T-helper 1 cell treated with Interleukin-12 subunit alpha and Interleukin-12 subunit beta and Interleukin-4 antibody, amounts not matched to agents 30 μg/mL and 1 μg/mL, for 36 hours (primary cell): ENCODE measurements around the gene IKZF5.
A peak's percentile ranks its signal among the peaks of the same experiment; 100 is the strongest.

Experiments
- H3K27ac Mint-ChIP-seq: one replicate; pipeline ENCODE4 v1.8.0; 2021; ENCODE audit warnings: mild to moderate bottlenecking, mixed read lengths
- H3K27me3 Mint-ChIP-seq: one replicate; pipeline ENCODE4 v1.8.0; 2021; ENCODE audit warnings: low read depth, mixed read lengths
- H3K36me3 Mint-ChIP-seq: one replicate; pipeline ENCODE4 v1.8.0; 2021; ENCODE audit warnings: low read depth, mixed read lengths
- H3K4me1 Mint-ChIP-seq: one replicate; pipeline ENCODE4 v1.8.0; 2021; ENCODE audit warnings: low read depth, mixed read lengths
- H3K4me3 Mint-ChIP-seq: one replicate; pipeline ENCODE4 v1.8.0; 2021; ENCODE audit warnings: mild to moderate bottlenecking, moderate library complexity, mixed read lengths
- H3K9me3 Mint-ChIP-seq: one replicate; pipeline ENCODE4 v1.8.0; 2021; ENCODE audit warnings: mixed read lengths

Gene IKZF5

GRCh38 chr10:123024540-123024939 lies 15.9 kb upstream of the IKZF5 start:
- Mint-ChIP-seq H3K27ac (no peak overlapping the region), H3K27me3 (no peaks in the 10 kb centered on the region)

GRCh38 chr10:123021517-123021916 lies 12.9 kb upstream of the IKZF5 start:
- Mint-ChIP-seq H3K4me3 (no peak overlapping the region), H3K27me3 (no peaks in the 10 kb centered on the region), H3K27ac (no peak overlapping the region), H3K36me3 (no peaks in the 10 kb centered on the region), H3K4me1 (peaks cover 8% of the 10 kb centered on the region), H3K9me3 (no peaks in the 10 kb centered on the region)

More at GRCh38 chr10:123024540-123024939, 15.9 kb upstream of the IKZF5 start:
- no peak overlapping the region for H3K4me3 Mint-ChIP-seq
- peaks cover 2% of the 10 kb centered on the region for H3K36me3 Mint-ChIP-seq
- peaks cover 8% of the 10 kb centered on the region for H3K4me1 Mint-ChIP-seq
- no peaks in the 10 kb centered on the region for H3K9me3 Mint-ChIP-seq

- Mint-ChIP-seq H3K4me1 (peaks cover 8% of the 10 kb centered on the region), H3K27me3 (no peaks in the 10 kb centered on the region), H3K36me3 (peaks cover 1% of the 10 kb centered on the region), H3K9me3 (no peaks in the 10 kb centered on the region), H3K27ac (no peak overlapping the region), H3K4me3 (no peak overlapping the region)
Observed at GRCh38 chr10:123019941-123020703, 11.5 kb upstream of the IKZF5 start.

GRCh38 chr10:123019264-123019663 lies 10.7 kb upstream of the IKZF5 start:
- H3K36me3 Mint-ChIP-seq: peaks cover 1% of the 10 kb centered on the region
- no peak overlapping the region for H3K4me3 Mint-ChIP-seq
- H3K9me3 Mint-ChIP-seq: no peaks in the 10 kb centered on the region
- H3K4me1 Mint-ChIP-seq: peaks cover 2% of the 10 kb centered on the region
- H3K27me3 Mint-ChIP-seq: no peaks in the 10 kb centered on the region
- no peak overlapping the region for H3K27ac Mint-ChIP-seq

GRCh38 chr10:123018531-123018930 lies 9.9 kb upstream of the IKZF5 start:
- no peaks in the 10 kb centered on the region for H3K27me3 Mint-ChIP-seq
- no peaks in the 10 kb centered on the region for H3K9me3 Mint-ChIP-seq
- peaks cover 3% of the 10 kb centered on the region for H3K36me3 Mint-ChIP-seq
- no peak overlapping the region for H3K4me3 Mint-ChIP-seq
- no peaks in the 10 kb centered on the region for H3K4me1 Mint-ChIP-seq
- H3K27ac Mint-ChIP-seq: no peak overlapping the region

GRCh38 chr10:123017421-123018165 lies 9.0 kb upstream of the IKZF5 start:
- H3K36me3 Mint-ChIP-seq: peaks cover 6% of the 10 kb centered on the region
- H3K4me1 Mint-ChIP-seq: no peaks in the 10 kb centered on the region
- H3K27me3 Mint-ChIP-seq: no peaks in the 10 kb centered on the region
- H3K9me3 Mint-ChIP-seq: no peaks in the 10 kb centered on the region
- no peak overlapping the region for H3K27ac Mint-ChIP-seq
- no peak overlapping the region for H3K4me3 Mint-ChIP-seq

GRCh38 chr10:123016228-123016627 lies 7.6 kb upstream of the IKZF5 start:
- no peaks in the 10 kb centered on the region for H3K27me3 Mint-ChIP-seq
- no peak overlapping the region for H3K27ac Mint-ChIP-seq
- peaks cover 10% of the 10 kb centered on the region for H3K36me3 Mint-ChIP-seq
- no peaks in the 10 kb centered on the region for H3K4me1 Mint-ChIP-seq
- H3K4me3 Mint-ChIP-seq: no peak overlapping the region
- no peaks in the 10 kb centered on the region for H3K9me3 Mint-ChIP-seq

GRCh38 chr10:123014772-123015171 lies 6.2 kb upstream of the IKZF5 start:
- Mint-ChIP-seq H3K4me1 (peaks cover 9% of the 10 kb centered on the region), H3K9me3 (no peaks in the 10 kb centered on the region), H3K27me3 (no peaks in the 10 kb centered on the region), H3K27ac (no peak overlapping the region), H3K4me3 (no peak overlapping the region), H3K36me3 (peaks cover 10% of the 10 kb centered on the region)

GRCh38 chr10:123013456-123014419 lies 5.1 kb upstream of the IKZF5 start:
- Mint-ChIP-seq H3K4me3 (no peak overlapping the region), H3K36me3 (peaks cover 10% of the 10 kb centered on the region), H3K9me3 (no peaks in the 10 kb centered on the region), H3K4me1 (peaks cover 15% of the 10 kb centered on the region), H3K27ac (no peak overlapping the region), H3K27me3 (no peaks in the 10 kb centered on the region)

GRCh38 chr10:123011987-123012386 lies 3.4 kb upstream of the IKZF5 start:
- no peak overlapping the region for H3K4me3 Mint-ChIP-seq
- H3K27ac Mint-ChIP-seq: no peak overlapping the region
- peaks cover 21% of the 10 kb centered on the region for H3K4me1 Mint-ChIP-seq
- H3K36me3 Mint-ChIP-seq: peaks cover 13% of the 10 kb centered on the region
- H3K27me3 Mint-ChIP-seq: no peaks in the 10 kb centered on the region
- no peaks in the 10 kb centered on the region for H3K9me3 Mint-ChIP-seq

GRCh38 chr10:123009105-123009820 lies 668 bp upstream of the IKZF5 start:
- Mint-ChIP-seq H3K9me3 (no peaks in the 10 kb centered on the region), H3K36me3 (peaks cover 15% of the 10 kb centered on the region), H3K27ac (peak overlapping the region; percentile 97), H3K27me3 (no peaks in the 10 kb centered on the region), H3K4me1 (peaks cover 24% of the 10 kb centered on the region), H3K4me3 (peak overlapping the region; percentile 96)

- Mint-ChIP-seq H3K9me3 (no peaks in the 10 kb centered on the region), H3K4me3 (peak overlapping the region; percentile 96), H3K4me1 (peaks cover 24% of the 10 kb centered on the region), H3K27me3 (no peaks in the 10 kb centered on the region), H3K36me3 (peaks cover 12% of the 10 kb centered on the region), H3K27ac (peak overlapping the region; percentile 97)
Observed at GRCh38 chr10:123007558-123008354, 839 bp downstream of the IKZF5 start.

- Mint-ChIP-seq H3K9me3 (no peaks in the 10 kb centered on the region), H3K36me3 (peaks cover 9% of the 10 kb centered on the region), H3K27ac (no peak overlapping the region), H3K4me1 (peaks cover 18% of the 10 kb centered on the region), H3K4me3 (no peak overlapping the region), H3K27me3 (no peaks in the 10 kb centered on the region)
Observed at GRCh38 chr10:123004298-123004697, 4.3 kb downstream of the IKZF5 start.
